CD4-positive, alpha-beta T cell treated with Interleukin-1 beta for 1 hour (primary cell): ENCODE results near the gene SLC12A7.
"Not testable (repeated sequence)": the region's sequence is repeated elsewhere in the genome, so short reads cannot be mapped to it uniquely, and the experiment has no call there.

Source experiments
- DNase-seq, 2 donors: peaks; one replicate each; pipeline ENCODE4 v3.0.0-alpha.2; 2020 to 2022

SLC12A7 gene

GRCh38 chr5:1003296-1003937 is 108.4 kb downstream of the SLC12A7 start:
- peak in 1 of 2 donors; percentile 26 for DNase-seq

GRCh38 chr5:1002836-1003235 is 109.0 kb downstream of the SLC12A7 start:
- no peak for DNase-seq

- DNase-seq = no peak
Measured at GRCh38 chr5:1002271-1002546, 109.7 kb downstream of the SLC12A7 start.

GRCh38 chr5:1001406-1002270 is 110.2 kb downstream of the SLC12A7 start:
- DNase-seq = no peak

- DNase-seq = not testable (repeated sequence)
Measured at GRCh38 chr5:1000831-1001230, 111.0 kb downstream of the SLC12A7 start.
